ENCODE data around the gene ANKRD33B.

The ANKRD33B gene

GRCh38 chr5:10642367-10642766 is 78.5 kb downstream of the ANKRD33B start:
- no peak for DNase-seq

DNA sequence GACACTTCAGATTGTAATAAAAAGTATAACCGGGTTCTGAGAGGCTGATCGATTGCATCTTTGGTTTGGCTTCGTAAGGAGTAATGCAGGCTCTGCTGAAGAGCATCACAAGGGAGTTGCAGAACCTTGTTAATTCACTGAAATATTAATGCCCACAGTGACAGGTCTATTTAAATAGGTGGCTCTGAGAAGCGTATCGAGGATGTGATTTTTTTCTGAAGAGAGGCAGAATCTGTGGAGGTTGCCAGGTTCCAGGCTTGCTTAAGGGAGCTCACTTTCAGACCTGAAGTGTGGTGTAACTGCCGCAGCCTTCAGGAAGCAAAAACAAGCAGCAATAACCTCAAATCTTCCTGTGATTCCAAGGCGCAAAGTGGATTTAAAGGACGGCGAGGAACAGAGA is 80.3 kb downstream of the ANKRD33B start:
- DNase-seq, result no peak

DNA sequence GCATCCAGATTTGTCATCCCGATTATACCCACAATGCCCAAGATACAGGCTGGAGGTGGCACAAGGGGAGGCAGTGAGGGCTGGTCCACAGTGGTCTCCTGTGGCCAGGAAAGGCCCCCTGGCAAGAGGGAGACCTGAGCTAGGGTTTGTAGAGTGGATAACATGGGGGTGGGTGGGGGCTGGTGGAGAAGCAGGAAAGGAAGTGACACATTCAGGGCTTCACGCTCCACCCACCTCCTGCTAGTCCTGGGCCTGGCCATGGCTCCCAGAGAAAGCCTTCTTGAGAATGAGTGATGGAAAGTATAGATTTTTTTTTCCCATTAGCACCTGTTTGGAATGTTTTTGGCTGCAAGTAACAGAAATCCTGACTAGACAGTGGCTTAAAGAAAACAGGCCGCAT is 81.3 kb downstream of the ANKRD33B start:
- no peak for DNase-seq

GRCh38 chr5:10645671-10646070 is 81.8 kb downstream of the ANKRD33B start:
- DNase-seq, result no peak

DNA sequence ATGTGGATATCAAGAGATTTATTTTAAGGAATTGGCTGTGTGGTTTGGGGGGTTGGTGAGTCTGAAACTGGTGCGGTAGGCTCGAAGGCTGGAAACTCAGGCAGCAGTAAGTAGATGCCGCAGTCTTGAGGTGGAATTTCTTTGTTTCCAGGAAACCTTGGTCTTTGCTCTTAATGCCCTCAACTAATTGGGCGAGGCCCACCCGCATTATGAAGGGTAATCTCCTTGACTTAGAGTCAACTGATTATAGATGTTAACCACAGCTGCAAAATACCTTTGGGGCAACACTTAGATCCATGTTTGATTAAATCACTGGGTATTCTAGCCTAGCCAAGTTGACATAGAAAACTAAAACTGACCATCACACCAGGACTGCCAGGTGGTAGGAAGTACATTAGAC is 83.8 kb downstream of the ANKRD33B start:
- no peak for DNase-seq

DNA sequence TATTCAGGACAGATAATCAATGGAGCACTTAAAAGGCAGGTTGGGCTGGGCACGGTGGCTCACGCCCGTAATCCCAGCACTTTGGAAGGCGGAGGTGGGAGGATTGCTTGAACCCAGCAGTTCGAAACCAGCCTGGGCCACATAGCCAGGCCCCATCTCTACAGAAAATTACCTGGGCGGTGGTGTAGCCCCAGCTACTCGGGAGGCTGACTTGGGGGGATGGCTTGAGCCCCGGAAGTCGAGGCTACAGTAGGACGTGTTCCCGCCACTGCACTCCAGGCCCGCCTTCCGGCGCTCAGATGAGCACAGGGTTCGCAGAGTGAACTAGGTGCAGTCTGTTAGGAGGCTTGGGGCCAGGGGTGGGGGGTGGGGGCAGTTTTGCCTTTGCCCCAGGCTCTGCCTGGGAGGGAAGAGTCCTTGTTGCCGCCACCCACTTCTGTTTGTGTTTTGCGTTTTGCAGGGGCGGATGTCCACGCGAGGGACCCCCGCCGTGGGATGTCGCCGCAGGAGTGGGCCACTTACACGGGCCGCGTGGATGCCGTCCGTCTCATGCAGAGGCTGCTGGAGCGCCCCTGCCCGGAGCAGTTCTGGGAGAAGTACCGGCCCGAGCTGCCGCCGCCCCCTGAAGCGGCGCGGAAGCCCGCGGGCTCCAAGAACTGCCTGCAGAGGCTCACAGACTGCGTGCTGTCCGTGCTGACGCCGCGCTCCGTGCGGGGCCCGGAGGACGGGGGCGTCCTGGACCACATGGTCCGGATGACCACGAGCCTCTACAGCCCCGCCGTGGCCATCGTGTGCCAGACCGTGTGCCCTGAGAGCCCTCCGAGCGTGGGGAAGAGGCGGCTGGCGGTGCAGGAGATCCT is 85.2 kb downstream of the ANKRD33B start:
- no peak for DNase-seq

GRCh38 chr5:10649666-10650380 is 86.0 kb downstream of the ANKRD33B start:
- no peak for DNase-seq

- no peak for DNase-seq
These were observed 88.3 kb downstream of the ANKRD33B start for GRCh38 chr5:10652151-10652550.

DNA sequence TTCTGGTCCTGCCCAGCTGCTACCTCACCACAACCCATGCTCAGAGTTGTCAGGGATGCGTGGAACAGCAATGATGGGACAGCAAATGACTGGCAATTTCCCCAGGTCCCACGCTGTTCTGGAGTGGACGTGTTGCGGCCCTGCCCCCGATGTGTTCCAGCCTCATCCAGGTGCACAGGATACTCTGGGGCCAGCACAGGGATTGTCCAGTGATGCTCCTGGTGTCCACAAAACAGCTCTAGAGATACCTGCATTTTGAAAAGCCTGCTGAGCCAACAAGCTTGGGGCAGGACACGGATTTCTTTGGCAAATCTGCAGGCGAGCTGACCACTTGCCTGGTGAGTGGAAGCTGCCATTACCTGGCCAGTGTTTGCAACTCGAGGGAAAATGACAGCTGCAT is 88.7 kb downstream of the ANKRD33B start:
- DNase-seq, result no peak

GRCh38 chr5:10653043-10653442 is 89.2 kb downstream of the ANKRD33B start:
- no peak for DNase-seq

- no peak for DNase-seq
These were observed 90.0 kb downstream of the ANKRD33B start for GRCh38 chr5:10653751-10654400.

DNA sequence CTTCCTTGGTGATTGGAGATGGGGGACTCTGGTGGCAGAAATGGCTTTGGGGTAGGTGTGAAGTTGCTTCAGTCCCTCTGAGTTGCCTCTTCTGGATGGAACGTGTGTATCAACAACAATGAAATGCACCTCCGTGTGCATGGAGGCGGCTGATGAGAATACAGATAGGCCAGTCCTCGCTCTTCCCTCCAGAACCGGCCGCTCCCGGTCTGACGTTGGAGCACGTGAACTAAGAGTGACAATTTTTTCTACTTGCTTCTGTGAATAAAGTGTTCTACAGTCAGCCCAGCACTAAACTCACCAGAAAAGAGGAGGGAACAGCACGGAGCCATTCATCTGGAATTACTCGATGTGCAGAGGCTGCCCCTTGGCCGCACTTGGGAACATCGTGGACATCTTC is 90.7 kb downstream of the ANKRD33B start:
- no peak for DNase-seq

DNA sequence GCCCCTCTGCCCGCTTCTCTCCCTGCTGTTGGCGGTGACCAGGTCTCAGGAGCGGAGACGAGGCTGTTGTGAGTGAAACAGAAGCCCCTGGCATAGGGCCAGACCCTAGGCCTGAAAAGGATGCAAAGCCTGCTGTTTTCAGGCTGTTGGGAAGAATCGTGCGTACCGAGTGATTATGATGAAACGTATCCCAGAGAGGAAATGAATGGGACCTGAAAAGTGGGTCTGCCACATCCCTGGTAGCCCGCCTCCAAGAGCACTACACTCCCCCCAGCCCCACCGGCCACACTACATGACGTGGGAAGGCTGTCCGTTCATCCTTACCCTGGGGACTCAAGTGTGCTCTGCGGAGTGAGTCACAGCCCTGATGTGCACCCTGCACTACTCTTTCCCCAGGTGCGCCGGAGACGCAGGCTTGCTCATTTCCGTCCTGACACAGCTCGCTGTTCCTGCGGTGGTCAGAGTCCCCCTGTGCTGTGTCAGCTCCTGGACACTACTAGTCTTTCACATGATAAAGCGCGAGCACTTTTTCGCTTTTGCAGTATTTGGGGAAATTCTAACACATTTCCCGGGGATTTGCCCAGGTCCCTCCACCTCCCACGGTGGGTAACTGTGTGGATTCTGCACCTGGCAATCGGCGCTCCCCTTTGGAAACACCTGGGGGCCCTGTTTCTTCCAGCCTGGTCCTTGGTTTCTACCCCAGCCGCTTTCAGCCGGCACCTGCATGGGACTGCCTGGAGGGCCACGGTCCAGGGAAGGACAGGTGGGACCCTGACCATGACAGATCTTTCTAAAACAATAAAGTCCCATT is 91.5 kb downstream of the ANKRD33B start:
- peak; percentile 55 for DNase-seq

- DNase-seq, result no peak
These were observed 92.3 kb downstream of the ANKRD33B start for GRCh38 chr5:10655972-10656830.

DNA sequence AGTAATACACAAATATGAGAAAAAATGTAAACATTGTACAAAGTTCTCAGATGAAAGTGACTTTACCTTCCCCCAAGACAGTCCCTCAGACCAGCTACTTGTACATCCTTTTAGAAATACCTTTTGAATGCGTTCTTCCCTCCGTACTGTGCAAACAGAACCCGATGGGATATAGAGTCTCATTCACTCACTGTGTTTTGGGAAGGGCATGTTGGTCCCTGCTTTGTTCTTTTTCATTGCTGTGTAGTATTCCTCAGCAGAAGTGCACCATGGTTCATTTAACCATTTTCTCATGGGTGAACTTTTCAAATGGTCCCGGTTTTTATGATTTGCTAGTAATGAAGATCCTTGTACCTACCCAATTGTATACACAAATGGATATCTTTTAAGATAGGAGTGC is 94.4 kb downstream of the ANKRD33B start:
- no peak for DNase-seq

DNA sequence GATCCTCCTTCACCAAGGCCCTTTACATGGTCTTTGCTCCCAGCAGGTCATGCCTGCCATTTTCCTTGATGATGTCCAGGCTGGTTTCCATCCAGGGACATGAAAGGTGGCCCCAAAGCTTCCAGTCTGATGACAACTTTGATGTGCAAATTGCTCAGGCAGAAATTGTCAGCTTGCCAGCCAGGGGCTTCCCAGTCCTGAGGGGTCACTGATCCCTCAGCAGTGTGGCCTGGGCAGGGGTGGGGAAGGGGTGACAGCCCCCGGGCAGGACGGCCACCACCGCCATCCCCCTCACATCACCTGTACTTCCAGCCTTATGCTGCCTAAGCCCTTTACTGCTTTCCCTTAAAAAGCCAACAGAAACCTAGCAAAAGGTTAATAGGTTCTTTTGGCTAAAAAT is 96.3 kb downstream of the ANKRD33B start:
- no peak for DNase-seq

GRCh38 chr5:10660720-10661387 is 97.0 kb downstream of the ANKRD33B start:
- no peak for DNase-seq

DNA sequence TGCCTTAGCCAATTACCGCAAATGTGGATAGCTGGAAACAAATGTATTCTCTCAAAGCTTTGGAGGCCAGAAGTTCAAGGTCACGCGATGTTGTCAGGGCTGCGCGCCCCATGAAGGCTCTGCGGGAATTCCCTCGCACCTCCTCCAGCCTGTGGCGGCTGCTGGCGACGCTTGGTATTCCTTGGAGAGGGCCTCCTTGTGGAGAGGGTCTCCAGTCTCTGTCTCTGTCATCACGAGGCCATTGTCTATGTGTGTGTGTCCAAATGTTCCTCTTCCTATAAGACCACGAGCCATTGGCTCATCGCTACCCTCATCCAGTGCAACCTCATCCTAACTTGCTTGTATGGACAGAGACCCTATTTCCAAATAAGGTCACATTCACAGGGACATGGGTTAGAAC is 97.5 kb downstream of the ANKRD33B start:
- DNase-seq, result no peak

GRCh38 chr5:10662083-10662482 is 98.2 kb downstream of the ANKRD33B start:
- no peak for DNase-seq

- DNase-seq, result no peak
These were observed 99.0 kb downstream of the ANKRD33B start for GRCh38 chr5:10662661-10663488.

Data from NCI-H2171 (cell line).